AG04450 (cell line): Measurements from ENCODE around the gene LRRC30. TPM values are rescaled to one million over a fixed set of nuclear protein-coding genes. Genes with fewer than 3 reads are reported as not detected.

Source experiments
- CTCF ChIA-PET: fragments of 300-600, 350-600 bp; formaldehyde crosslinking; extraction: SDS; loops from one replicate; lab custom pipeline; 2022; ENCODE audit warnings: antibody characterized with exemption, inconsistent platforms; lab: Charles Lee
- POLR2A ChIA-PET: fragments of 350-600 bp; formaldehyde crosslinking; extraction: SDS; loops from one replicate; lab custom pipeline; 2021; ENCODE audit warnings: antibody characterized with exemption, inconsistent platforms; lab: Yijun Ruan, JAX
- DNase-seq: peaks from one replicate; pipeline ENCODE4 v3.0.0-alpha.2; 2011; ENCODE audit warnings: low read depth, low spot score
- H3K27ac ChIP-seq: one replicate; pipeline ENCODE4 v1.5.1; 2012; ENCODE audit warnings: low read depth, low read length, control low read depth
- H3K27me3 ChIP-seq: one replicate; pipeline ENCODE4 v1.6.0; 2012; ENCODE audit warnings: low read length; ENCODE audit not compliant: control insufficient read depth, insufficient read depth
- H3K4me3 ChIP-seq: 2 replicates; pipeline ENCODE4 v1.5.1; 2011; ENCODE audit warnings: mild to moderate bottlenecking, low read depth, low read length, control low read depth
- H3K9me3 ChIP-seq: 2 replicates; pipeline ENCODE4 v1.5.1; 2012; ENCODE audit warnings: low read length; ENCODE audit not compliant: control insufficient read depth, insufficient read depth
- polyA minus RNA-seq: library from RNA; depleted of rRNA, polyadenylated mRNA; stranded (reverse); fragments of >200 nt; gene quantifications from 2 replicates; pipeline ENCODE4 v1.2.3, GENCODE V29; 2011; rRNA and poly(A)+ RNA removed
- polyA plus RNA-seq: library from polyadenylated mRNA; depleted of rRNA; stranded (reverse); fragments of >200 nt; gene quantifications from 2 replicates; pipeline ENCODE4 v1.2.3, GENCODE V29; 2011; rRNA removed
- TF ChIP-seq, protein P1 (sequence below): IDR thresholded peaks from 2 replicates; pipeline ENCODE4 v1.5.1; 2011; ENCODE audit warnings: low read depth, low read length, control low read depth, inconsistent platforms

LRRC30 gene
- polyA plus RNA-seq (not detected in 2 replicates), polyA minus RNA-seq (not detected in 2 replicates)

DNA sequence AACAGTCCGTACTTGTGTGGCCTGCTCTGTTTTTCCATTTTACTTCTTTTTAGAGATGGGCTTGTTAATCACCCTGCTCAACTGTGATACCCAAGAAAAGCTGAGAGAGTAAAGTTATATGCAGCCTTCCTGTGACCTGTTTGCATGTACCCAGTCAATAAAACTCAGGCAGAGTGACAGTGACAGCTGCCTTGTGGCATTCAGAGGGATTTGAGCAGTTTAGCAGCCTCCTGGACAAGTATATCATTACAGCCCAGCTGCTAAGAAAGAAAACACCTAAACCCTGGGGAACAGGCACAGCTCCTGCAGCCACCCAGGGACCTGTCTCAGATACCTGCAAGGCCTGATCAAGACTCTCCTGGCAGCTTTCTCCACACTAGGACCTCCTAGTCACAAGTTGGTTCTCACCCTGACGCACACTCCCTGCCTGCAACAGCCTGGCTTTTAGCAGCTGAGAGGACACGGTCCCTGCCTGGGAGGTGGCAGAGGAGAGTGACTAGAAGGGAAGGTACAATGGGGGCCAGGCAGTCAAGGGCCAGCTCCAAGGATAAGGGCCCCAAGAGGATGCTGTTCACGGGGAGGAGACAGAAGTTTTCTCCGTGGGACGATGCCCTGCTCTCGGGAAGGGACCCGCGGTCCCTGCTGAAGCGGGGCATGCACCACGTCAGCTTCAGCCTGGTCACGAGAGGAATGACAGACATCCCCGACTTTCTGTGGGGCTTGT is at the start of gene LRRC30:
Gene LRRC30 (plus strand): TSS at position 464 of the 724 bp plus-strand sequence. CDS start 50 bp downstream, at position 514.
- ChIA-PET POLR2A (no interaction called here), CTCF (no interaction called here)
- H3K4me3 ChIP-seq, result no peak within 1 kb of the TSS
- H3K27me3 ChIP-seq, result peaks cover 2% of the 10 kb centered on the region
- no peak for DNase-seq
- H3K27ac ChIP-seq, result no peak within 1 kb of the TSS
- TF ChIP-seq, protein P1, sequence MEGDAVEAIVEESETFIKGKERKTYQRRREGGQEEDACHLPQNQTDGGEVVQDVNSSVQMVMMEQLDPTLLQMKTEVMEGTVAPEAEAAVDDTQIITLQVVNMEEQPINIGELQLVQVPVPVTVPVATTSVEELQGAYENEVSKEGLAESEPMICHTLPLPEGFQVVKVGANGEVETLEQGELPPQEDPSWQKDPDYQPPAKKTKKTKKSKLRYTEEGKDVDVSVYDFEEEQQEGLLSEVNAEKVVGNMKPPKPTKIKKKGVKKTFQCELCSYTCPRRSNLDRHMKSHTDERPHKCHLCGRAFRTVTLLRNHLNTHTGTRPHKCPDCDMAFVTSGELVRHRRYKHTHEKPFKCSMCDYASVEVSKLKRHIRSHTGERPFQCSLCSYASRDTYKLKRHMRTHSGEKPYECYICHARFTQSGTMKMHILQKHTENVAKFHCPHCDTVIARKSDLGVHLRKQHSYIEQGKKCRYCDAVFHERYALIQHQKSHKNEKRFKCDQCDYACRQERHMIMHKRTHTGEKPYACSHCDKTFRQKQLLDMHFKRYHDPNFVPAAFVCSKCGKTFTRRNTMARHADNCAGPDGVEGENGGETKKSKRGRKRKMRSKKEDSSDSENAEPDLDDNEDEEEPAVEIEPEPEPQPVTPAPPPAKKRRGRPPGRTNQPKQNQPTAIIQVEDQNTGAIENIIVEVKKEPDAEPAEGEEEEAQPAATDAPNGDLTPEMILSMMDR, result no peak
- no peaks in the 10 kb centered on the region for H3K9me3 ChIP-seq

DNA sequence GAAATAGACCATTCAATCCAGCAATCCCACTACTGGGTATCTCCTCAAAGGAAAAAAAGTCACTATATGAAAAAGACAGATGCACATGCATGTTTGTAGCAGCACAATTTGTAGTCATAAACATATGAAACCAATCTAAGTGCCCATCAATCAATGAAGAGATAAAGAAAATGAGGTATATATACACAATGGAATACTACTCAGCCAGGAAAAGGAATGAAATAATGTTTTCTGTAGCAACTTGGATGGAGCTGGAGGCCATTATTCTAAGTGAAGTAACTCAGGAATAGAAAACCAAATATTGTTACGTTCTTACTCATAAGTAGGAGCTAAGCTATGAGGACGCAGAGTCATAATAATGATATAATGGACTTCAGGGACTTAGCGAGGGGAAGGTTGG is 45.2 kb upstream of the LRRC30 start:
- H3K27ac ChIP-seq, result no peak overlapping the region
- TF ChIP-seq, protein P1, result no peak
- ChIA-PET POLR2A (no interaction called here), CTCF (no interaction called here)
- H3K27me3 ChIP-seq, result no peaks in the 10 kb centered on the region
- DNase-seq, result no peak
- no peak overlapping the region for H3K4me3 ChIP-seq
- no peaks in the 10 kb centered on the region for H3K9me3 ChIP-seq

DNA sequence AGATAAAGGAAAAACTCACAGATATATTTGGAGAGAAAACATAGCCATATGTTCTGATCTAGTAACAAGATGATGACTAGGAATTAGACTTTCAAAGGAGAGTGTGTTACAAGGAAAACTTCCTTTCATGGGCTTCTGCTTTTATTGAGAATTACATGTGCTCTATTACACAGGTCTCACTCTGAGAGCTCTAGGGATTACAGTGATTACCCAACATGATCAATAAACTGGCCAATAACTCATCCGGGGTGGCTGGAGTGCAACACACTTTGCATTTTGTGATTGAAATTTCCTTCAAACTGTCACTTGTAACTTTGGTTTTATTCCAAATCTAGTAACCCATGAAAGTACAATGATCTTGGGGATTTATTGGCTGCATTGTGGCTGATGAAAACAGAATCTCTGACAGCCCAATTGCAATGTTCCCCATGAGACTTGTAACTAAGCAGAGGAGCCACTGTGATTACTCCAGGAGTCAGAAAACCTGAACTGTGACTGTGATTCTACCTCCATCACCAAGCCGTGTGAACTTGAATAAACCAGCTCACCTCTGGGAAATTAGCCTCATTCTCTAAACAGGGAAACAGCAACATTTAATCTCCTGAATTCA is 40.2 kb upstream of the LRRC30 start:
- ChIA-PET CTCF (no interaction called here), POLR2A (no interaction called here)
- H3K27me3 ChIP-seq, result no peaks in the 10 kb centered on the region
- H3K4me3 ChIP-seq, result no peak overlapping the region
- H3K27ac ChIP-seq, result no peak overlapping the region
- TF ChIP-seq, protein P1, result no peak
- DNase-seq, result no peak
- no peaks in the 10 kb centered on the region for H3K9me3 ChIP-seq

DNA sequence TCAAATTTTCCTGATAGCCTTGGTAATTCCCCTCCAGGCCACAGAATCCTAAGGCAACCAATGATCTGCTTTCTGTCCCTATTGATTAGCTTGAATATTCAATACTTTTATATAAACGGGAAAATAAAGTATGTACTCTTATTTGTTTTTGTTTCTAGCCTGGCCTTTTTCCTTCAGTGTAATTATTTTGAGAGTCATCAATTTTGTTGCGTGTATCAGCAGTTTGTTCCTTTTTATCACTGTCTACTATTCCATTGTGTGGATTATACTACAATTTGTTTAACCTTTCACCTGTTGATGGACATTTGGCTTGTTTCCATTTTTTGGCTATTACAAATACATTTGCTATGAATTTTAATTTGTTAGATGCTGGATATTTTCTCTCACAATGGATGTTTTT is 39.2 kb upstream of the LRRC30 start:
- no peak overlapping the region for H3K4me3 ChIP-seq
- no peaks in the 10 kb centered on the region for H3K27me3 ChIP-seq
- TF ChIP-seq, protein P1, result no peak
- no peak overlapping the region for H3K27ac ChIP-seq
- ChIA-PET CTCF (interaction anchor here (0.7 kb wide), 1 partner anchor 1289 kb away, joined by 3 read pairs; no protein-coding TSS in a partner anchor), POLR2A (no interaction called here)
- DNase-seq, result no peak
- no peaks in the 10 kb centered on the region for H3K9me3 ChIP-seq

DNA sequence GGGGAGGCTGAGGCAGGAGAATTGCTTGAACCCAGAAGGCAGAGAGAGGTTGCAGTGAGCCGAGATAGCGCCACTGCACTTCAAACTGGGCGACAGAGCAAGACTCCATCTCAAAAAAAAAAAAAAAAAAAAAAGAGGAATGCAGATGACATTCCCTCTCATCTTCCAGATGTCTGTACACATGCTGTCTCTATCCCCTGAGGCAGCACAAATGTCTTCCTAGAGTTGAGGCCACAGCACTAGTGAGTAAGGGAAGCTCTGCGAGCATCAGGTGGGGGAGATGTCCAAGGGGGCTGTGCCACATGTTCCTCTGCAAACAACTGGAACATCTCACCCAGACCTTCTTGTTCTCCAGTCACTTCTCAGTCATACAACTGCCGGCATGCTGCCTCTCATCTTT is 35.6 kb upstream of the LRRC30 start:
- TF ChIP-seq, protein P1, result no peak
- no peak for DNase-seq
- Histone ChIP-seq H3K9me3 (no peaks in the 10 kb centered on the region), H3K27me3 (no peaks in the 10 kb centered on the region), H3K4me3 (no peak overlapping the region), H3K27ac (no peak overlapping the region)
- CTCF ChIA-PET, result interaction anchor here (0.6 to 0.7 kb wide), 2 partner anchors 310 to 463 kb away, joined by 3 read pairs; no protein-coding TSS in a partner anchor
- POLR2A ChIA-PET, result no interaction called here
